ENCODE measurements around the gene HLCS.

GRCh38 chr21:36703123-36703522 is 263.3 kb downstream of the HLCS start:
- TF ChIP-seq CTCF (optimal IDR thresholded peaks at IDR 0.05 in 1 of 3, IDR thresholded peaks at IDR 0.05 in 1 of 3, conservative IDR thresholded peaks at IDR 0.05 in 1 of 3; ENCODE audit: extremely low read depth in 1 of 3, insufficient read depth in 2 of 3, low read length in 3 of 3) (no peak), EZH2 (IDR thresholded peaks at IDR 0.05; ENCODE audit: low read length) (no peak)
